ENCODE data around the gene RBM39. TPM values are rescaled to one million over a fixed set of nuclear protein-coding genes. Genes with fewer than 3 reads are reported as not detected.

The RBM39 gene
- total and polyA plus RNA-seq, 2 of the 13 experiments (the other 11 are each of a cell fraction or from before 2014, with no cell fraction given), result 788 to 920 TPM

DNA sequence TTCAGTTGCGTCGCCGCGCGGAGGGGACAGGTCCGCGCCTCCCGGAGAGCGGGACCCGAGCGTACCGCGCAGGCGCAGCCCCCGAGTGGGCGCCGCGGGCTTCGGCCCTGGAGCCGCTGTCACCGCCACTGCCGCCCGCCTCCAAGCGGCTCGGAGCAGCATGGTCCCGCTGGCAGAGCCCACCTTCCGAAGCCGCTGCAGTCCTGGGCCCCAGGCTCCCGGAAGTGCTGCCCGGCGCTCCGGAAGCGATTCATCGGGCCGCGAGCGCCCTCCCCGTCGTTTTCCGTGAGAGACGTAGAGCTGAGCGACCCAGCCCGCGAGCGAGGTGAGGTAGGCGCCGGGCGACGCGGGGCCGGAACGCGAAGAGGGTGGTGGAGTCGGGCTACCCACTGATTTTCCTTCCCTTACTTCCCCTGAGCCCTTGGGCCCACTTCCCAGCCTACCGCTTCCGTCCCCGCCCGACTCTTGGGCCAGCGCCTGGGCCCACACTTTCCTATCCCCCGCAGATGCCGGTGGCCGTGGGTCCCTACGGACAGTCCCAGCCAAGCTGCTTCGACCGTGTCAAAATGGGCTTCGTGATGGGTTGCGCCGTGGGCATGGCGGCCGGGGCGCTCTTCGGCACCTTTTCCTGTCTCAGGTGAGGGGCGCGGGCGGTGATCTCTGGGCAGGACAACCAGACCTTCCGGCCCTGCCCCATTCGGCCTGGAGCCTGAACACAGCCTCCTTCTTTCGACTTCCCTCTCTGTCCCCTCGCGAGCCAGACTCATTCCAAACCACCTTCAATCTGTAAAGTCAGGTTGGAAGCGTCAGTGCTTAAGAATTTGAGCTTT is 42.7 kb downstream of the RBM39 start, which contains the start of the genes NFS1 and ROMO1 (continued):
- TF ChIP-seq ZNF343 (CRISPR knock-in tag; IDR thresholded peaks at IDR 0.05) (peak; percentile 96), ZNF18 (CRISPR knock-in tag; IDR thresholded peaks at IDR 0.05; ENCODE audit: insufficient replicate concordance) (peak; percentile 89), ZC3H13 (CRISPR knock-in tag; IDR thresholded peaks at IDR 0.05) (peak; percentile 99), MIER2 (CRISPR knock-in tag; IDR thresholded peaks at IDR 0.05) (peak; percentile 68), ZHX1 (CRISPR knock-in tag; IDR thresholded peaks at IDR 0.05; ENCODE audit: low read depth) (peak; percentile 92), HMG20A (CRISPR knock-in tag; IDR thresholded peaks at IDR 0.05; ENCODE audit: borderline replicate concordance) (peak; percentile 8; the same call in 1 of the 2 replicates), ZNF652 (CRISPR knock-in tag; IDR thresholded peaks at IDR 0.05; ENCODE audit: borderline replicate concordance, low read depth) (peak; percentile 71; the same call in 1 of the 2 replicates), SMYD3 (CRISPR knock-in tag; IDR thresholded peaks at IDR 0.05) (peak; percentile 97), ZNF512 (CRISPR knock-in tag; IDR thresholded peaks at IDR 0.05) (no peak), ZNF180 (CRISPR knock-in tag; IDR thresholded peaks at IDR 0.05; ENCODE audit: borderline replicate concordance, low read depth) (no peak; the same call in 1 of the 2 replicates), ZBTB7B (CRISPR knock-in tag; IDR thresholded peaks at IDR 0.05) (peak; percentile 99), ZNF556 (CRISPR knock-in tag; IDR thresholded peaks at IDR 0.05; ENCODE audit: borderline replicate concordance) (peak; percentile 67; the same call in 1 of the 2 replicates), ZNF430 (CRISPR knock-in tag; IDR thresholded peaks at IDR 0.05) (peak; percentile 99), ZNF891 (CRISPR knock-in tag; IDR thresholded peaks at IDR 0.05) (peak; percentile 96), ZNF350 (CRISPR knock-in tag; IDR thresholded peaks at IDR 0.05; ENCODE audit: borderline replicate concordance, low read depth) (peak; percentile 100), TBL1XR1 (IDR thresholded peaks at IDR 0.05; ENCODE audit: borderline replicate concordance, low read length, partially characterized antibody) (peak; percentile 53)
- TF ChIP-seq, protein P1, sequence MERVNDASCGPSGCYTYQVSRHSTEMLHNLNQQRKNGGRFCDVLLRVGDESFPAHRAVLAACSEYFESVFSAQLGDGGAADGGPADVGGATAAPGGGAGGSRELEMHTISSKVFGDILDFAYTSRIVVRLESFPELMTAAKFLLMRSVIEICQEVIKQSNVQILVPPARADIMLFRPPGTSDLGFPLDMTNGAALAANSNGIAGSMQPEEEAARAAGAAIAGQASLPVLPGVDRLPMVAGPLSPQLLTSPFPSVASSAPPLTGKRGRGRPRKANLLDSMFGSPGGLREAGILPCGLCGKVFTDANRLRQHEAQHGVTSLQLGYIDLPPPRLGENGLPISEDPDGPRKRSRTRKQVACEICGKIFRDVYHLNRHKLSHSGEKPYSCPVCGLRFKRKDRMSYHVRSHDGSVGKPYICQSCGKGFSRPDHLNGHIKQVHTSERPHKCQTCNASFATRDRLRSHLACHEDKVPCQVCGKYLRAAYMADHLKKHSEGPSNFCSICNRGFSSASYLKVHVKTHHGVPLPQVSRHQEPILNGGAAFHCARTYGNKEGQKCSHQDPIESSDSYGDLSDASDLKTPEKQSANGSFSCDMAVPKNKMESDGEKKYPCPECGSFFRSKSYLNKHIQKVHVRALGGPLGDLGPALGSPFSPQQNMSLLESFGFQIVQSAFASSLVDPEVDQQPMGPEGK (CRISPR knock-in tag; IDR thresholded peaks at IDR 0.05), result peak; percentile 86
- TF ChIP-seq, protein P2, sequence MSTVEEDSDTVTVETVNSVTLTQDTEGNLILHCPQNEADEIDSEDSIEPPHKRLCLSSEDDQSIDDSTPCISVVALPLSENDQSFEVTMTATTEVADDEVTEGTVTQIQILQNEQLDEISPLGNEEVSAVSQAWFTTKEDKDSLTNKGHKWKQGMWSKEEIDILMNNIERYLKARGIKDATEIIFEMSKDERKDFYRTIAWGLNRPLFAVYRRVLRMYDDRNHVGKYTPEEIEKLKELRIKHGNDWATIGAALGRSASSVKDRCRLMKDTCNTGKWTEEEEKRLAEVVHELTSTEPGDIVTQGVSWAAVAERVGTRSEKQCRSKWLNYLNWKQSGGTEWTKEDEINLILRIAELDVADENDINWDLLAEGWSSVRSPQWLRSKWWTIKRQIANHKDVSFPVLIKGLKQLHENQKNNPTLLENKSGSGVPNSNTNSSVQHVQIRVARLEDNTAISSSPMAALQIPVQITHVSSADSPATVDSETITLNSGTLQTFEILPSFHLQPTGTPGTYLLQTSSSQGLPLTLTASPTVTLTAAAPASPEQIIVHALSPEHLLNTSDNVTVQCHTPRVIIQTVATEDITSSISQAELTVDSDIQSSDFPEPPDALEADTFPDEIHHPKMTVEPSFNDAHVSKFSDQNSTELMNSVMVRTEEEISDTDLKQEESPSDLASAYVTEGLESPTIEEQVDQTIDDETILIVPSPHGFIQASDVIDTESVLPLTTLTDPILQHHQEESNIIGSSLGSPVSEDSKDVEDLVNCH (CRISPR knock-in tag; IDR thresholded peaks at IDR 0.05), result no peak
